Adipose tissue (tissue), 3 donors: ENCODE measurements around the gene FXR2. TPM values are rescaled to one million over a fixed set of nuclear protein-coding genes. Genes with fewer than 3 reads are reported as not detected.
A peak's percentile ranks its signal among the peaks of the same experiment; 100 is the strongest.

ENCODE experiments used
- H3K27ac ChIP-seq: one replicate; pipeline ENCODE4 v1.5.1; 2013; ENCODE audit warnings: low read depth, low read length
- WGBS, 3 donors: extraction: QIAGEN DNeasy Blood & Tissue Kit; methylation state at CpG; one replicate each; pipeline ENCODE4 v1.1.7; 2013; 5-methylcytosine and 5-hydroxymethylcytosine counted together
- polyA plus RNA-seq, 3 donors: library from polyadenylated mRNA; stranded (reverse); fragments of 200-250 nt; gene quantifications; one replicate each; pipeline ENCODE4 v1.2.3, GENCODE V29; 2013
- donor health status: healthy with polysubstance abuse.
- donor health status: Bipolar disorder and iron deficiency.
- donor health status: healthy.

Gene FXR2
- polyA plus RNA-seq, 3 donors, result 14.7 to 29.9 (median 23.3) TPM

DNA sequence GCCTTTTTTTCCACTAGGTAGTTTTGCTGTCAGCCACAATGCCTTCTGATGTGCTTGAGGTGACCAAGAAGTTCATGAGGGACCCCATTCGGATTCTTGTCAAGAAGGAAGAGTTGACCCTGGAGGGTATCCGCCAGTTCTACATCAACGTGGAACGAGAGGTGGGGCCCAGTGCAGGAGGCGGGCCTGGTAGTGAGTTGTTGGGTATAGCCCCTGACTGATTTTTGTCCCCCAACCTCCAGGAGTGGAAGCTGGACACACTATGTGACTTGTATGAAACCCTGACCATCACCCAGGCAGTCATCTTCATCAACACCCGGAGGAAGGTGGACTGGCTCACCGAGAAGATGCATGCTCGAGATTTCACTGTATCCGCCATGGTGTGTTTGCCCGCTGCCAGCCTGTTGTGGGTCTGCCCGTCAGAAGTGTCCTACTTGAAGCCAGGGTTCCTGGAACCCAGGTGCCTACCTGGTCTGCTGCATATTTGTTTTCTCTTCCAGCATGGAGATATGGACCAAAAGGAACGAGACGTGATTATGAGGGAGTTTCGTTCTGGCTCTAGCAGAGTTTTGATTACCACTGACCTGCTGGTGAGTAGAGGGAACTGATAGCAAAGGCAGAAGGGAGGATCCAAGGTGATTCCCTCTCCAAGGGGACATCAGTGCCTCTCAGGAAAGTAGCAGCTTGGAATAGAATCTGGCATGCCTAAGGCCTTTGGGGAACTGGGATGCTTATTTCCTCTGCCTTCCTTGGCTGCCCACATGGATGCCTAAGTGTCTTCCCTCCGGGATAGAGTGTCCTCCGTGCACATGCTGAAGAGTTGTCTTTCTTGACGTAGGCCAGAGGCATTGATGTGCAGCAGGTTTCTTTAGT lies 37.1 kb downstream of the FXR2 start:
- WGBS, 3 donors, result 73 to 79% (median 77%) methylated on average over 17 of the region's 17 CpGs
- no peak overlapping the region for H3K27ac ChIP-seq

DNA sequence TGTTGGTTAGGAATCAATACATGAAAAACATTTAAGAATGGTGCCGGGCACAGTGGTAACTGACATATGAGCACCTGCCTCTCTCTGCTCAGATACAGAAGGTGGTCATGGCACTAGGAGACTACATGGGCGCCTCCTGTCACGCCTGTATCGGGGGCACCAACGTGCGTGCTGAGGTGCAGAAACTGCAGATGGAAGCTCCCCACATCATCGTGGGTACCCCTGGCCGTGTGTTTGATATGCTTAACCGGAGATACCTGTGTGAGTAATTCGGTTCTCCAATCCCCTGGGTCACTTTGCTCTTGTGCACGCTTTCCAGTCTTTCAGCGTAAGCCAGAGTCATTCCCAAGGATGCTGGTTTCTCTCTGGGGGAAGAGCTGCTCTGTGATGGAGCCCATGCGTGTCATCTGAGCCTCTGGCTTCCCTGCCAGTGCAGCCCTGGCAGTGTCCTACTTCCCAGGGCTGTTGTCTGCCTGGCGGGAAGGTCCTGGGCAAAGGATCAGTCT lies 38.2 kb downstream of the FXR2 start:
- 73 to 86% (median 78%) methylated on average over 14 of the region's 14 CpGs for WGBS, 3 donors
- H3K27ac ChIP-seq, result no peak overlapping the region

DNA sequence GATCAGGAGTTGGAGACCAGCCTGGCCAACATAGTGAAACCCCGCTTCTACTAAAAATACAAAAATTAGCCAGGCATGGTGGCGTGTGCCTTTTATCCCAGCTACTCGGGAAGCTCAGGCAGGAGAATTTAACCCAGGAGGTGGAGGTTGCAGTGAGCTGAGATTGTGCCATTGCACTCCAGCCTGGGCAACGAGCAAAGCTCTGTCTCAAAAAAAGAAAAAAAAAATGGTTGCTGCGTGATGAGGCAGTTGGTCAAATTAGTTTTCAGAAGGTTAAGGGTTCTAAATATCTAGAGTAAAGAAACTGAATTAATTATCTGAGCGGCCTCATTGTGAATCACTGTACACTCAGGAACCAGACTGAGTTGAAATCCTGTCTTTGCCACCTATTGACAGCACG lies 38.7 kb downstream of the FXR2 start:
- no peak overlapping the region for H3K27ac ChIP-seq
- WGBS, 3 donors, result 70 to 73% (median 71%) methylated on average over 7 of the region's 7 CpGs

DNA sequence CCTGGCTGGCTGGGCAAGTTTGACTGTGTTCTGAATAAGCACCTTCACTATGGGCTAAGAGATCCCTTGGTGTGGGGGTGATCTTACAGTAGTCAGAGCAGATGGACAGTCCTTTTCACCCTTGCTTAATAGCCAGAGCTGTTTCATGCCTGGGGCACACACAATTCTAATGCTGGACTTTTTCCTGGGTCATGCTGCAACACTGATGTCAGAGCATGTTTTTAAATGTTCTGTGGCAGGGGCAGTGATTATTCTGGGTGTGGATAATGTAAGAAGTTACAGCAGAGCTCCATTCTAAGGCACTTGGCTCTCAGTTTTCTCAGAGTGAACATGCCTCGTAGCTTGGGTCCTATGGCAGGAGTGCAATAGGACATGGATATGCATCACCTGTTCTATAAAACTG lies 39.2 kb downstream of the FXR2 start:
- 72 to 86% (median 77%) methylated on average over 1 of the region's 1 CpG for WGBS, 3 donors
- H3K27ac ChIP-seq, result no peak overlapping the region

DNA sequence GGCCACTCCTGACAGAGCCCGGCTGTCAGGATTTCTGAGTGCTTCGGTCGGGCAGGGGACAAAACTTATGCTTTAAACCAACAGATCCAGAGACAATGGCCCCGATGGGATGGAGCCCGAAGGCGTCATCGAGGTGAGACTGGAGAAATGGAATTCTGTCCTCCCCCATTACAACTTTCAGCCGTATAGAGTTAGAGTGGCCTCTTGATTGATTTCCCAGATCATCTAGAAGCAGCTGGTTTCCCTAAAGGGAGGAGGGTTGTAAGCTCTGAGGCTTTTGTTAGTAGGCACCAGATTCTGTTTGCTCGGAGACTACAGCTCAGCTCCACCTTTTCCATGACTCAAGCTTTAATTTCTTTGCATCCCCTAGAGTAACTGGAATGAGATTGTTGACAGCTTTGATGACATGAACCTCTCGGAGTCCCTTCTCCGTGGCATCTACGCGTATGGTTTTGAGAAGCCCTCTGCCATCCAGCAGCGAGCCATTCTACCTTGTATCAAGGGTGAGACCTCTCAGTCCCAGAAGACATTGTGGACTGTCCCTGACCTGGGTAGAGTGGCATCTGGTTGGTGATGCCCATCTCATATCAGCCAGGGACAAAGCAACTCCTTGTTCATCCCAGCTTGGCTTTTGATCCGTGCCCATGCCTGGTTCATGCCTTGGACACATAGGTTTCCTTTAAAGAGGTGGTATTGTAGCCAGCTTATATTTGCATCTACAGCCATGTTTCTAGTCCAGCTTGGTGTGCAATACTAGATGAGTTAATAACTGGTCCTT lies 40.3 kb downstream of the FXR2 start:
- H3K27ac ChIP-seq, result no peak overlapping the region
- 20 to 28% (median 27%) methylated on average over 15 of the region's 15 CpGs for WGBS, 3 donors

DNA sequence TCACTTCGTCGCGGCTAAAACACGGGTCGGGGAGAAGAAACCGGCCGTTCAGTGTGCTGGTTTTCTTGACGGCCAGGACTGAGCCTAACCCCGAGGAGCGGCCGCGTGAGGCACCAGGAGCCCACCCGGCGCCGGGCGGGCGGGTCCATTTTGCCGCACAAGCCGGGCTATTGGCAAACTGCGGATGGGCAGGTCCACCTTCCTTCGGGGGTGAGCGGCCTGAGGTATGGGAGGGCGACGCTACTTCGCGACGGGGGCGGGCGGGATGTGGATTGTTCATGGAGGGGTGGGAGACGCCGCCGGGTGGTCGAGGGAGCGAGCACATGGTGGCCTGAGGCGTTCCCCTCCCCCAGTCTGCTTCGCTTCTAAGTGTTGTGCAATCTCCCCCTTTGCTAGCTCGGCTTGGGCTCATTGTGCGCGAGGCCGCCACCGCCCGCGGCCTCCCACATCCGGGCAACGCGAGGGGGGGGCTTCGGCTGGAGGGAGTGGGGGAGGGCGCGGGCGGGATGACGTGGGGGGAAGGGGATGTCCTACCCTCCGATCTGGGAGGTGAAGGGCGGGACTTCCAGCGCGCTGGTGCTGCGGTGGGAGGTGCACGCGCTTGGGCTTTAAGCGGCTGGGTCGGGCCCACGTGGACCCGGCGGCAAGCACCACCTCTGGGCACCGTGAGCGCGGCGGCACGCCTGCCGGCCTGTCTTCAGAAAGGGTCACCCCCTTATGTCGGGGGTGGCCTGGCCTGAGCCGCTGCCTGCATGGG lies 41.2 kb downstream of the FXR2 start:
- H3K27ac ChIP-seq, result peak overlapping the region; percentile 86
- 0% methylated on average over 59 to 71 of the region's 71 CpGs for WGBS, 3 donors

DNA sequence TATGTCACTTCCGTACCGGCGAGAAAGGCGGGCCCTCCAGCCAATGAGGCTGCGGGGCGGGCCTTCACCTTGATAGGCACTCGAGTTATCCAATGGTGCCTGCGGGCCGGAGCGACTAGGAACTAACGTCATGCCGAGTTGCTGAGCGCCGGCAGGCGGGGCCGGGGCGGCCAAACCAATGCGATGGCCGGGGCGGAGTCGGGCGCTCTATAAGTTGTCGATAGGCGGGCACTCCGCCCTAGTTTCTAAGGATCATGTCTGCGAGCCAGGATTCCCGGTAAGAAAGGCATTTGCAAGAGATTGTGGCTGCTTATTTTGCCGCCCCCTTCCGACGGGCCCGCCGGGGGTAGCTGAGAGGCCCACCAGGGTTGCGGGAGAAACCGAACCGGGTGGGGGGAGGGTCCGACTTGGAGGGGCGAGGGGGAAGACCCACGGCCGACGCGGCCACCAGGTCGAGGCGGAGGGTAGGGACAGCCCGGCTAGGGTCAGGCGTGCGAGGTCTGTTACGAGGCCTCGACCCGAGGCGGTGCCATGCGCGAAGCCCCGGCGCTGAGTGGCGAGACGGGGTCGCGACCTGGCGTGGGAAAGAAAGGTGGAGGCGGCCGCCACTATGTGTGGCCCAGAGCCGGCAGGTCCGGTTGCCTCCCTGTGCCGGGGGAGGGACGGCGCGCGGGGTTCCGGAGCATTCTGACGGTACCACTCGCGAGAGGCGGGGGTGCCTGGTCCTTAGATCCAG lies 41.9 kb downstream of the FXR2 start:
- WGBS, 3 donors, result 0 to 1% (median 1%) methylated on average over 69 to 73 of the region's 73 CpGs
- peak overlapping the region; percentile 86 for H3K27ac ChIP-seq

DNA sequence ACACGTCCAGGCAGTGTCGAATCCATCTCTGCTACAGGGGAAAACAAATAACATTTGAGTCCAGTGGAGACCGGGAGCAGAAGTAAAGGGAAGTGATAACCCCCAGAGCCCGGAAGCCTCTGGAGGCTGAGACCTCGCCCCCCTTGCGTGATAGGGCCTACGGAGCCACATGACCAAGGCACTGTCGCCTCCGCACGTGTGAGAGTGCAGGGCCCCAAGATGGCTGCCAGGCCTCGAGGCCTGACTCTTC lies 42.4 kb downstream of the FXR2 start:
- 0 to 1% (median 1%) methylated on average over 11 of the region's 11 CpGs for WGBS, 3 donors
- H3K27ac ChIP-seq, result no peak overlapping the region

DNA sequence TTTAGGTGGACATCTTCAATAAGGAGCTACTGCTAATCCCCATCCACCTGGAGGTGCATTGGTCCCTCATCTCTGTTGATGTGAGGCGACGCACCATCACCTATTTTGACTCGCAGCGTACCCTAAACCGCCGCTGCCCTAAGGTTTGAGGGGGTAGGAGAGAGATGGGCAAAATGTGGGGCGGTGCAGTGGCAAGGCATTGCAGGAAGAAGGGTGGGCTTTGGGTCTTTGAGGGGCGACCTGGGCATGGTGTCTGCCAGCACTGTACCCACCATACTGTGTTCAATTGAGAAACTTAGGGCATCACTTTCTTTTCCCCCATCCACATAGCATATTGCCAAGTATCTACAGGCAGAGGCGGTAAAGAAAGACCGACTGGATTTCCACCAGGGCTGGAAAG lies 44.3 kb downstream of the FXR2 start:
- H3K27ac ChIP-seq, result no peak overlapping the region
- WGBS, 3 donors, result 94 to 97% (median 96%) methylated on average over 10 of the region's 10 CpGs

DNA sequence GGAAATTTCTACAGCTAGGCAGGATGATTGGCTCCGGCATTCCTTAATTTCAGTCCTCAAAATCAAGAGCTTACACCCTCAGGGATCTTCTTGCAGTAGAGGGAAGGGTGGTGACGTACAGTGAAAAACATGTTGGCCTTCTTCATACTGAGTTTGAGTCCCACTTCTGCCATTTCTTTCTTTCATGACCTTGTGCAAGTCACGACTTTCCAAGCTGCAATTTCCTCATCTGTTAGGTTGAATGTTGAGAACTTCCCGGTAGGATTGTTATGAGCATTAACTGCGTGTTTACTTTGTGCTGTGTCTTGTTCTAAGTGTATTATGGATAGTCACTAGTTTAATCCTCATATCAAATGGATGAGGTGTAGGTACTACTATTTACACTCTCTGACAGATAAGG lies 45.1 kb downstream of the FXR2 start:
- WGBS, 3 donors, result 67 to 84% (median 72%) methylated on average over 5 of the region's 5 CpGs
- no peak overlapping the region for H3K27ac ChIP-seq

DNA sequence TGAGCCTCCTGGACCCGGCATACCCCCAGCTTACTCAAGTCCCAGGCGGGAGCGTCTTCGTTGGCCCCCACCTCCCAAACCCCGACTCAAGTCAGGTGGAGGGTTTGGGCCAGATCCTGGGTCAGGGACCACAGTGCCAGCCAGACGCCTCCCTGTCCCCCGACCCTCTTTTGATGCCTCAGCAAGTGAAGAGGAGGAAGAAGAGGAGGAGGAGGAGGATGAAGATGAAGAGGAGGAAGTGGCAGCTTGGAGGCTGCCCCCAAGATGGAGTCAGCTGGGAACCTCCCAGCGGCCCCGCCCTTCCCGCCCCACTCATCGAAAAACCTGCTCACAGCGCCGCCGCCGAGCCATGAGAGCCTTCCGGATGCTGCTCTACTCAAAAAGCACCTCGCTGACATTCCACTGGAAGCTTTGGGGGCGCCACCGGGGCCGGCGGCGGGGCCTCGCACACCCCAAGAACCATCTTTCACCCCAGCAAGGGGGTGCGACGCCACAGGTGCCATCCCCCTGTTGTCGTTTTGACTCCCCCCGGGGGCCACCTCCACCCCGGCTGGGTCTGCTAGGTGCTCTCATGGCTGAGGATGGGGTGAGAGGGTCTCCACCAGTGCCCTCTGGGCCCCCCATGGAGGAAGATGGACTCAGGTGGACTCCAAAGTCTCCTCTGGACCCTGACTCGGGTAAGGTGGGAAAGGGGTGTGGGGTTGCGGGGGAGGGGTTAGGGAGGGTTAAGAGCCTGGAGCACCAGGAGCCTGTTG lies 51.4 kb downstream of the FXR2 start:
- WGBS, 3 donors, result 85 to 91% (median 85%) methylated on average over 26 to 30 of the region's 30 CpGs
- H3K27ac ChIP-seq, result no peak overlapping the region

DNA sequence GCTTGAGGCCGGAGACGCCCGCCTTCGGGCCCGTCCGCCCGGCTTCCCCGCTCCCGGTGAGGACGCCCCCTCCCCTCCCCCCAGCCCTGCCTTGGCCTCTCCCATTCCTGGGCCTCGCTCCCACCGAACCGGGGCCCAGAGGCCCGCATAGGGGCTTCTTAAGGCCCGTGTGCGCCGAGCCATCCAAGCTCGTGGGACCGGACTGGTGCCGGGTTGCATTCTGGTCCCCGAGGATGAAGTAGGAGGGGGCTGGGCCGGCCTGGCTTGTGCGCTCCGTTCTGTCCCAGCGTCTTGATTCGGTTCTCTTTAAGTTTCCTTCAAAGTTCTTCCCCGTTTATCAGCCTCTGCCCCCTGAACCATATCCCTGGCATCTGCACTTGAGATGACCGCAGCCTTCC lies 52.5 kb downstream of the FXR2 start:
- no peak overlapping the region for H3K27ac ChIP-seq
- 1% methylated on average over 18 to 28 of the region's 28 CpGs for WGBS, 3 donors

DNA sequence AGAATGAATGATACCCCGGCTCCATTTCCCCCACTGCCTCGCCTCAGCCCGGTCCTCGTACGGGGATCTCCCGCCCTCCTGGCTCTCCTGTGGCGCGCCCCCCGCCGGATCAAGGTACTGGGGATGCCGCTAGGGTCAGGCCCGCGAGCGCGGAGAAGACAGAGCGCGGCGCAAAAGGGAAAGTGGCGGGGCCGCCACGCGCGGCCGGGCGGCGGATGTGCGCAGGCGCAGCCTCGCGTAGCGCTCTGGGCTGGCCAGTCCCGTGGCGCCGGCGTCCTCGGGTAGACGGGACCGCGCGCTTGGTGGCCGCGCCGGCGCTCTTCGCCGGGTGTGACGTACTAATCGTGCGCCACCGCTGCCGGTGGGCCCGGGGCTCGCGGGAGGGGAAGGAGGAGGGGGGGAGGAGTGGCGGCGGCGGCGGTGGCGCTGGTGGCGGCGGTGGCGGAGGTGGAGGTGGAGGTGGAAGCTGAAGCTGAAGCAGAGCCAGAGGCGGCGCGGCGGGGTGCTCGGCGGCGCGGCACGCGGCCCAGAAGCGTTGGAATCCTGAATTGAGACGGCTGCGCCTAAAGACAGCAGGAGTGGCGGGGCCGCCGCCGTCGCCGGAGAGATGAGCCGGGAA lies 53.0 kb downstream of the FXR2 start, which contains the start of gene SENP3:
Gene SENP3, plus strand, starts transcription at position 331 of the 619 bp plus-strand sequence. CDS start 1,158 bp downstream, outside the sequence.
- 0% methylated on average over 48 to 82 of the region's 82 CpGs for WGBS, 3 donors
- peak within 1 kb of the TSS; percentile 40 for H3K27ac ChIP-seq

DNA sequence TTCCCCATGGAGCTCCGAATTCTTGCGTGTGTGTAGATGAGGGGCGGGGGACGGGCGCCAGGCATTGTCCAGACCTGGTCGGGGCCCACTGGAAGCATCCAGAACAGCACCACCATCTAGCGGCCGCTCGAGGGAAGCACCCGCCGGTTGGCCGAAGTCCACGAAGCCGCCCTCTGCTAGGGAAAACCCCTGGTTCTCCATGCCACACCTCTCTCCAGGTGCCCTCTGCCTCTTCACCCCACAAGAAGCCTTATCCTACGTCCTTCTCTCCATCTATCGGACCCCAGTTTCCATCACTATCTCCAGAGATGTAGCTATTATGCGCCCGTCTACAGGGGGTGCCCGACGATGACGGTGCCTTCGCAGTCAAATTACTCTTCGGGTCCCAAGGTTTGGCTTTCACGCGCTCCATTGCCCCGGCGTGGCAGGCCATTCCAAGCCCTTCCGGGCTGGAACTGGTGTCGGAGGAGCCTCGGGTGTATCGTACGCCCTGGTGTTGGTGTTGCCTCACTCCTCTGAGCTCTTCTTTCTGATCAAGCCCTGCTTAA lies 53.6 kb downstream of the FXR2 start:
- 0 to 1% (median 0%) methylated on average over 32 of the region's 32 CpGs for WGBS, 3 donors
- peak overlapping the region; percentile 40 for H3K27ac ChIP-seq

DNA sequence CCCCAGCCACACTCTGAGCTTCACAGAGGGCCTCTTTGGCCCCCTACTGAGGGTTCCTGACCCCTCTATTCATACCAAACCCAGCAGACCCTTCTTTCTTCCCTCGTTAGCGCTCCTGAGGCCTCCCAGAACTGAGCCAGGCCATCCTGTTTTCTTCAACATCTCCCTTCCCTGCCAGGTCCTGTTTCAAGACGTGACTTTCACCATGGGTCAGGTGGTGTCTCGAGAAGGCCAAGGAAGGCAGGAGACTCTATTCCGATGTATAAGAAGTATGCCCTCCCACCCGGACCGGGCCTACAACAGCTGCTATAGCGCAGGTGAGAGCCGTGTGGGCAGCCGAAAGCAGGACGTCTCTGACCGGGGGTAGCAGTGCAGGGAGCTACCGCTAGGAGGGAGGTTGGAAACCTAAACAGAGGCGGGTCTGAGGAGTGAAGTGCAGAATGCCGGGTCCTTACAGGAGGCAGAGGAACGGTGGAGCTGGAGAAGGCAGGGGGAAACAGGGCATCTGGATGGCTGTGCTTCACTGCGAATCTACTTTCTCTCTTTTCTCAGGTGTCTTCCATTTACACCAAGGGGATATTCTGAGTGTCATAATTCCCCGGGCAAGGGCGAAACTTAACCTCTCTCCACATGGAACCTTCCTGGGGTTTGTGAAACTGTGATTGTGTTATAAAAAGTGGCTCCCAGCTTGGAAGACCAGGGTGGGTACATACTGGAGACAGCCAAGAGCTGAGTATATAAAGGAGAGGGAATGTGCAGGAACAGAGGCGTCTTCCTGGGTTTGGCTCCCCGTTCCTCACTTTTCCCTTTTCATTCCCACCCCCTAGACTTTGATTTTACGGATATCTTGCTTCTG lies 54.3 kb downstream of the FXR2 start:
- 20 to 36% (median 33%) methylated on average over 22 of the region's 22 CpGs for WGBS, 3 donors
- H3K27ac ChIP-seq, result no peak overlapping the region
